ENCODE results near the gene EXD2.

Gene EXD2

GRCh38 chr14:69190191-69190590, 1.1 kb upstream of the EXD2 start:
- H3K9me3 ChIP-seq (replicated peaks in 1 of 2; ENCODE audit: control insufficient read depth in 2 of 2, insufficient read depth in 1 of 2, low read depth in 1 of 2, low read length in 2 of 2): no peaks in the 10 kb centered on the region
- H3K4ac ChIP-seq (ENCODE audit: low read length): no peak overlapping the region
- no peak overlapping the region for H3K4me2 ChIP-seq (ENCODE audit: insufficient read depth, low read length, poor library complexity, severe bottlenecking)
- no peak overlapping the region for H2AFZ ChIP-seq (ENCODE audit: low read length)
- H2AK5ac ChIP-seq (ENCODE audit: low read depth, low read length): no peak overlapping the region
- no peak overlapping the region for H3K27ac ChIP-seq (replicated peaks; ENCODE audit: low read length)
- H3K9ac ChIP-seq (ENCODE audit: low read depth, low read length, poor library complexity): no peak overlapping the region
- H3K4me1 ChIP-seq (ENCODE audit: control insufficient read depth in 2 of 2, insufficient read depth in 1 of 2, low read depth in 1 of 2, low read length in 2 of 2): no peaks in the 10 kb centered on the region
- no peak overlapping the region for H2BK120ac ChIP-seq (ENCODE audit: low read depth, low read length)
- no peak for DNase-seq (ENCODE audit: low spot score)
- H3K36me3 ChIP-seq (replicated peaks in 1 of 2; ENCODE audit: control insufficient read depth in 2 of 2, insufficient read depth in 2 of 2, low read length in 2 of 2): no peaks in the 10 kb centered on the region
- no peak overlapping the region for H2BK12ac ChIP-seq (ENCODE audit: low read length)
- no peaks in the 10 kb centered on the region for H3K79me1 ChIP-seq (ENCODE audit: low read depth, low read length)
- no peak overlapping the region for H4K8ac ChIP-seq (ENCODE audit: low read depth, low read length)
- no peak overlapping the region for H3K23ac ChIP-seq (ENCODE audit: low read depth, low read length, poor library complexity)
- no peak overlapping the region for H4K91ac ChIP-seq (ENCODE audit: low read depth, low read length, poor library complexity)
- WGBS, 2 donors (ENCODE audit: extremely low coverage in 2 of 2, insufficient read length in 2 of 2, insufficient replicate concordance in 1 of 2): no CpG with 5 or more reads among the region's 2 CpGs
- no peak overlapping the region for H3K14ac ChIP-seq (ENCODE audit: low read length)
- no peak overlapping the region for H3K18ac ChIP-seq (ENCODE audit: low read length)
- H2BK15ac ChIP-seq (ENCODE audit: low read length): no peak overlapping the region
- H3K27me3 ChIP-seq (ENCODE audit: control insufficient read depth in 3 of 3, insufficient read depth in 3 of 3, low read depth in 1 of 3, low read length in 3 of 3): no peaks in the 10 kb centered on the region
- H3K4me3 ChIP-seq (ENCODE audit: low read length in 2 of 2): no peak overlapping the region
- no peak overlapping the region for H2BK5ac ChIP-seq (ENCODE audit: low read length)

DNA sequence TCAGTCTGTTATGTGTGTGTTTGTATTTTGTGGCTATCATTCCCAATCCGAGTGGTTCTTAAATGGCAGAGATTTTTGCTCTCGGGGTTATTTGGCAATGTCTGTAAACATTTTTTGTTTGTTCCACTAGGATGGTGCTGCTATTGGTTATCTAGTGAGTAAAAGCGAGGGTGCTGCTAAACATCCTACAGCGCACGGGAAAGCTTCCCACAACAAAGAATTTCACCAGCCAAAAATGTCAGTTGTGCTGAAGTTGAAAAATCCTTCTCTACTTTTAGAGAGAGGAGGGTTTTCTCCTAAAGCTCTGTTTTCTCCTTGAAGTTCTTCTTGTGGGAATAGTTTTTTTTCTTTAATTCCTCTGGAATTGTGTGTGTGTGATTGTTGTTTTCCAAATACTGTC, 2.4 kb downstream of the EXD2 start:
- Histone ChIP-seq H3K23ac (ENCODE audit: low read depth, low read length, poor library complexity) (no peak overlapping the region), H3K18ac (ENCODE audit: low read length) (no peak overlapping the region), H3K4me1 (ENCODE audit: control insufficient read depth in 2 of 2, insufficient read depth in 1 of 2, low read depth in 1 of 2, low read length in 2 of 2) (no peaks in the 10 kb centered on the region), H4K91ac (ENCODE audit: low read depth, low read length, poor library complexity) (no peak overlapping the region), H2BK5ac (ENCODE audit: low read length) (no peak overlapping the region), H3K27me3 (ENCODE audit: control insufficient read depth in 3 of 3, insufficient read depth in 3 of 3, low read depth in 1 of 3, low read length in 3 of 3) (no peaks in the 10 kb centered on the region), H2AFZ (ENCODE audit: low read length) (no peak overlapping the region), H3K79me1 (ENCODE audit: low read depth, low read length) (no peaks in the 10 kb centered on the region), H4K8ac (ENCODE audit: low read depth, low read length) (no peak overlapping the region), H3K27ac (replicated peaks; ENCODE audit: low read length) (no peak overlapping the region), H3K9me3 (replicated peaks in 1 of 2; ENCODE audit: control insufficient read depth in 2 of 2, insufficient read depth in 1 of 2, low read depth in 1 of 2, low read length in 2 of 2) (no peaks in the 10 kb centered on the region), H2AK5ac (ENCODE audit: low read depth, low read length) (no peak overlapping the region), H3K14ac (ENCODE audit: low read length) (no peak overlapping the region), H3K4me2 (ENCODE audit: insufficient read depth, low read length, poor library complexity, severe bottlenecking) (no peak overlapping the region), H2BK15ac (ENCODE audit: low read length) (no peak overlapping the region), H3K4me3 (ENCODE audit: low read length in 2 of 2) (no peak overlapping the region), H3K4ac (ENCODE audit: low read length) (no peak overlapping the region), H3K9ac (ENCODE audit: low read depth, low read length, poor library complexity) (no peak overlapping the region), H3K36me3 (replicated peaks in 1 of 2; ENCODE audit: control insufficient read depth in 2 of 2, insufficient read depth in 2 of 2, low read length in 2 of 2) (no peaks in the 10 kb centered on the region), H2BK120ac (ENCODE audit: low read depth, low read length) (no peak overlapping the region), H2BK12ac (ENCODE audit: low read length) (no peak overlapping the region)
- DNase-seq (ENCODE audit: low spot score): no peak
- WGBS, 2 donors (ENCODE audit: extremely low coverage in 2 of 2, insufficient read length in 2 of 2, insufficient replicate concordance in 1 of 2): no CpG with 5 or more reads among the region's 5 CpGs

- Histone ChIP-seq H3K4me1 (ENCODE audit: control insufficient read depth in 2 of 2, insufficient read depth in 1 of 2, low read depth in 1 of 2, low read length in 2 of 2) (no peaks in the 10 kb centered on the region), H3K23ac (ENCODE audit: low read depth, low read length, poor library complexity) (no peak overlapping the region), H3K14ac (ENCODE audit: low read length) (no peak overlapping the region), H2BK15ac (ENCODE audit: low read length) (no peak overlapping the region), H3K9me3 (replicated peaks in 1 of 2; ENCODE audit: control insufficient read depth in 2 of 2, insufficient read depth in 1 of 2, low read depth in 1 of 2, low read length in 2 of 2) (no peaks in the 10 kb centered on the region), H4K91ac (ENCODE audit: low read depth, low read length, poor library complexity) (no peak overlapping the region), H2BK120ac (ENCODE audit: low read depth, low read length) (no peak overlapping the region), H2AK5ac (ENCODE audit: low read depth, low read length) (no peak overlapping the region), H3K4me2 (ENCODE audit: insufficient read depth, low read length, poor library complexity, severe bottlenecking) (no peak overlapping the region), H2AFZ (ENCODE audit: low read length) (no peak overlapping the region), H3K4ac (ENCODE audit: low read length) (no peak overlapping the region), H3K9ac (ENCODE audit: low read depth, low read length, poor library complexity) (no peak overlapping the region), H3K4me3 (ENCODE audit: low read length in 2 of 2) (no peak overlapping the region), H3K36me3 (replicated peaks in 1 of 2; ENCODE audit: control insufficient read depth in 2 of 2, insufficient read depth in 2 of 2, low read length in 2 of 2) (no peaks in the 10 kb centered on the region), H4K8ac (ENCODE audit: low read depth, low read length) (no peak overlapping the region), H2BK12ac (ENCODE audit: low read length) (no peak overlapping the region), H3K27ac (replicated peaks; ENCODE audit: low read length) (no peak overlapping the region), H3K18ac (ENCODE audit: low read length) (no peak overlapping the region), H3K79me1 (ENCODE audit: low read depth, low read length) (no peaks in the 10 kb centered on the region), H2BK5ac (ENCODE audit: low read length) (no peak overlapping the region), H3K27me3 (ENCODE audit: control insufficient read depth in 3 of 3, insufficient read depth in 3 of 3, low read depth in 1 of 3, low read length in 3 of 3) (no peaks in the 10 kb centered on the region)
- WGBS, 2 donors (ENCODE audit: extremely low coverage in 2 of 2, insufficient read length in 2 of 2, insufficient replicate concordance in 1 of 2): no CpG with 5 or more reads among the region's 10 CpGs
- no peak for DNase-seq (ENCODE audit: low spot score)
These were observed 8.5 kb downstream of the EXD2 start for GRCh38 chr14:69199786-69200185.

- Histone ChIP-seq H3K4me3 (ENCODE audit: low read length in 2 of 2) (no peak overlapping the region), H2BK15ac (ENCODE audit: low read length) (no peak overlapping the region), H2BK5ac (ENCODE audit: low read length) (no peak overlapping the region), H3K27ac (replicated peaks; ENCODE audit: low read length) (no peak overlapping the region), H3K36me3 (replicated peaks in 1 of 2; ENCODE audit: control insufficient read depth in 2 of 2, insufficient read depth in 2 of 2, low read length in 2 of 2) (peaks cover 0 to under 1% of the 10 kb centered on the region in 2 donors), H3K4me2 (ENCODE audit: insufficient read depth, low read length, poor library complexity, severe bottlenecking) (no peak overlapping the region), H4K8ac (ENCODE audit: low read depth, low read length) (no peak overlapping the region), H3K9me3 (replicated peaks in 1 of 2; ENCODE audit: control insufficient read depth in 2 of 2, insufficient read depth in 1 of 2, low read depth in 1 of 2, low read length in 2 of 2) (no peaks in the 10 kb centered on the region), H4K91ac (ENCODE audit: low read depth, low read length, poor library complexity) (no peak overlapping the region), H2AFZ (ENCODE audit: low read length) (no peak overlapping the region), H3K4me1 (ENCODE audit: control insufficient read depth in 2 of 2, insufficient read depth in 1 of 2, low read depth in 1 of 2, low read length in 2 of 2) (no peaks in the 10 kb centered on the region), H3K4ac (ENCODE audit: low read length) (no peak overlapping the region), H3K23ac (ENCODE audit: low read depth, low read length, poor library complexity) (no peak overlapping the region), H3K9ac (ENCODE audit: low read depth, low read length, poor library complexity) (no peak overlapping the region), H2AK5ac (ENCODE audit: low read depth, low read length) (no peak overlapping the region), H2BK120ac (ENCODE audit: low read depth, low read length) (no peak overlapping the region), H3K79me1 (ENCODE audit: low read depth, low read length) (peaks cover 2% of the 10 kb centered on the region), H2BK12ac (ENCODE audit: low read length) (no peak overlapping the region), H3K27me3 (ENCODE audit: control insufficient read depth in 3 of 3, insufficient read depth in 3 of 3, low read depth in 1 of 3, low read length in 3 of 3) (no peaks in the 10 kb centered on the region), H3K18ac (ENCODE audit: low read length) (no peak overlapping the region), H3K14ac (ENCODE audit: low read length) (no peak overlapping the region)
- no peak for DNase-seq (ENCODE audit: low spot score)
These were observed 13.5 kb downstream of the EXD2 start for GRCh38 chr14:69204753-69205152.
